Upper lobe of right lung (tissue), 1 donor: ENCODE data around the gene TFEC. TPM values are rescaled to one million over a fixed set of nuclear protein-coding genes. Genes with fewer than 3 reads are reported as not detected.

Experiments
- ATAC-seq: fragments of 200-7000 bp; cut with Tn5 transposase; one replicate; pipeline ENCODE4 v1.9.1; 2020; ENCODE audit warnings: mild to moderate bottlenecking, moderate library complexity
- DNase-seq: peaks from one replicate; pipeline ENCODE4 v3.0.0-alpha.2; 2020
- H3K27ac ChIP-seq: fragments of 200-600 bp; one replicate; pipeline ENCODE4 v1.8.0; 2022
- H3K27me3 ChIP-seq: fragments of 200-600 bp; one replicate; pipeline ENCODE4 v1.8.0; 2022; ENCODE audit warnings: mild to moderate bottlenecking
- H3K36me3 ChIP-seq: fragments of 200-600 bp; one replicate; pipeline ENCODE4 v1.8.0; 2022
- H3K4me1 ChIP-seq: fragments of 200-600 bp; one replicate; pipeline ENCODE4 v1.8.0; 2022
- H3K4me3 ChIP-seq: fragments of 200-600 bp; one replicate; pipeline ENCODE4 v1.8.0; 2022; ENCODE audit warnings: mild to moderate bottlenecking
- H3K9me3 ChIP-seq: fragments of 200-600 bp; one replicate; pipeline ENCODE4 v1.8.0; 2022
- intact Hi-C: fragments of 100-400 bp; cut with DNase I; formaldehyde crosslinking; loops from one replicate; pipeline ENCODE4 v1.11.0; 2022
- total RNA-seq: library from RNA; stranded (reverse); fragmentation: NEBNext Ultra II Directional; extraction: Animal tissue kit (Norgen Biotek cat#: 25700); gene quantifications from one replicate; pipeline ENCODE4 v1.2.1, GENCODE V29; 2021
- TF ChIP-seq, protein P1 (sequence below): fragments of 200-600 bp; IDR thresholded peaks from one replicate; pipeline ENCODE4 v1.8.0; 2022; ENCODE audit warnings: antibody characterized with exemption
- donor health status: DM: no; HTN: yes; CAD: no; lungs with severe emphysema.

The TFEC gene
- total RNA-seq, 1 donor from 2014 or later, result 29.8 TPM

DNA sequence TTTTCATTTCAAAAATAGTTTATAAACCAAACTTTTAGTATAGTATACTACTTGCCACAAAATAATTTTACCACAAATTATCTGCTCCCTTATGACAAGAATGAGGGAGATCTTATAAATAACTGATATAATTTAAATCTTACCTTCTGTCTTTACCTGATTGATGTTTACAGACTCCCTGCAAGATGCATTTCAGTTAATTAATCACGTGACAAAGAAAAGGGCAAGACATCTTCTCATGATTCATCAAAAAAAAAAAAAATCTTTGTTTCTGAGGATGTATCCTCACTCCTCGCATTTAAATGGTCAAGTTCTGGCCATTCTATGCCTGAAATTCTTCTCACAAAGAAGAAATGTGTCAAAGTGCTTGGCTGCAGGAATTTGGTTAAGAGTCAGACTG lies 2.3 kb upstream of the TFEC start:
- Histone ChIP-seq H3K36me3 (no peaks in the 10 kb centered on the region), H3K4me3 (no peak overlapping the region), H3K4me1 (no peaks in the 10 kb centered on the region), H3K9me3 (no peaks in the 10 kb centered on the region), H3K27me3 (no peaks in the 10 kb centered on the region), H3K27ac (no peak overlapping the region)
- no peak for ATAC-seq
- TF ChIP-seq, protein P1, sequence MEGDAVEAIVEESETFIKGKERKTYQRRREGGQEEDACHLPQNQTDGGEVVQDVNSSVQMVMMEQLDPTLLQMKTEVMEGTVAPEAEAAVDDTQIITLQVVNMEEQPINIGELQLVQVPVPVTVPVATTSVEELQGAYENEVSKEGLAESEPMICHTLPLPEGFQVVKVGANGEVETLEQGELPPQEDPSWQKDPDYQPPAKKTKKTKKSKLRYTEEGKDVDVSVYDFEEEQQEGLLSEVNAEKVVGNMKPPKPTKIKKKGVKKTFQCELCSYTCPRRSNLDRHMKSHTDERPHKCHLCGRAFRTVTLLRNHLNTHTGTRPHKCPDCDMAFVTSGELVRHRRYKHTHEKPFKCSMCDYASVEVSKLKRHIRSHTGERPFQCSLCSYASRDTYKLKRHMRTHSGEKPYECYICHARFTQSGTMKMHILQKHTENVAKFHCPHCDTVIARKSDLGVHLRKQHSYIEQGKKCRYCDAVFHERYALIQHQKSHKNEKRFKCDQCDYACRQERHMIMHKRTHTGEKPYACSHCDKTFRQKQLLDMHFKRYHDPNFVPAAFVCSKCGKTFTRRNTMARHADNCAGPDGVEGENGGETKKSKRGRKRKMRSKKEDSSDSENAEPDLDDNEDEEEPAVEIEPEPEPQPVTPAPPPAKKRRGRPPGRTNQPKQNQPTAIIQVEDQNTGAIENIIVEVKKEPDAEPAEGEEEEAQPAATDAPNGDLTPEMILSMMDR, result no peak
- intact Hi-C loops, result no loop called here
- no peak for DNase-seq

DNA sequence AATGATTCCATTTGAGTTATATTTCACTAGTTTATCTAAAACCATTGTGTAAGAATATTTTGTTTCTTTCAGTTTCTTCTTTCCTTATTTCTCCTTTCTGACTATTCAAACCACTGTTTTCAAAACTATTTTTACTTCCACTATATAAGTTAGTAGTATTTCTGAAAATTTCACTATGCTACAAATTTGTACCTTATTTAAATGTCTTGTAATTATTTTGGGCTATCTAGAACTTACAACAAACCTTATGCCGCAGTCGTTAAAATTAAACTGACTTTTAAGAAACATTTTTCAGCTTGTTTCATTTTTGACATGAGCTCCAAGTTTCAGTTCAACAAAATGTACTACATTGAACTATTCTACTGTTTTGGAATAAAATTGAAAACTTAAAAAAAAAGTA lies 1.8 kb downstream of the TFEC start:
- TF ChIP-seq, protein P1, result no peak
- peak overlapping the region; percentile 49 for H3K27ac ChIP-seq
- no peaks in the 10 kb centered on the region for H3K9me3 ChIP-seq
- intact Hi-C loops, result no loop called here
- ATAC-seq (no peak), DNase-seq (no peak)
- no peaks in the 10 kb centered on the region for H3K27me3 ChIP-seq
- H3K4me3 ChIP-seq, result peak overlapping the region; percentile 26
- no peaks in the 10 kb centered on the region for H3K36me3 ChIP-seq
- no peaks in the 10 kb centered on the region for H3K4me1 ChIP-seq

DNA sequence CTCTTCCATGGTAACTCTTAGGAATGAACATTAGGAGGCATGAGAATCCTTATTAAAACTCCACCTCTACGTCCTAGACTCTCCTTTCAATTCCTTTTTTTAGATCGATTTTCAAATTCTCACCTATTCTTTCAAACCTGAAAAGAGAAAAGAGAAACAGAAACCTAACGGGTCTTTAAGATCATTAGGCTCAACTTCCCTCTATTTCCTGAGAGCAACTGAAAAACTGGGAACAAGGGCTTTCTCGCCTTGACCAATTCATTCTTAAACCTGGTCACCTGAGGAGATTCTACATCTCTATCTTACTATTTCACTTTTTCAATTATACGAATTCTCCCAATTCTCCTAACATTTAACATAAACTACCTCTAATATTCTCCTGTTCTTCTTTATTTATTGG lies 2.8 kb downstream of the TFEC start:
- DNase-seq (no peak), ATAC-seq (no peak)
- intact Hi-C loops, result no loop called here
- H3K36me3 ChIP-seq, result no peaks in the 10 kb centered on the region
- peak overlapping the region; percentile 49 for H3K27ac ChIP-seq
- H3K4me1 ChIP-seq, result no peaks in the 10 kb centered on the region
- TF ChIP-seq, protein P1, result no peak
- no peaks in the 10 kb centered on the region for H3K27me3 ChIP-seq
- no peaks in the 10 kb centered on the region for H3K9me3 ChIP-seq
- peak overlapping the region; percentile 26 for H3K4me3 ChIP-seq

DNA sequence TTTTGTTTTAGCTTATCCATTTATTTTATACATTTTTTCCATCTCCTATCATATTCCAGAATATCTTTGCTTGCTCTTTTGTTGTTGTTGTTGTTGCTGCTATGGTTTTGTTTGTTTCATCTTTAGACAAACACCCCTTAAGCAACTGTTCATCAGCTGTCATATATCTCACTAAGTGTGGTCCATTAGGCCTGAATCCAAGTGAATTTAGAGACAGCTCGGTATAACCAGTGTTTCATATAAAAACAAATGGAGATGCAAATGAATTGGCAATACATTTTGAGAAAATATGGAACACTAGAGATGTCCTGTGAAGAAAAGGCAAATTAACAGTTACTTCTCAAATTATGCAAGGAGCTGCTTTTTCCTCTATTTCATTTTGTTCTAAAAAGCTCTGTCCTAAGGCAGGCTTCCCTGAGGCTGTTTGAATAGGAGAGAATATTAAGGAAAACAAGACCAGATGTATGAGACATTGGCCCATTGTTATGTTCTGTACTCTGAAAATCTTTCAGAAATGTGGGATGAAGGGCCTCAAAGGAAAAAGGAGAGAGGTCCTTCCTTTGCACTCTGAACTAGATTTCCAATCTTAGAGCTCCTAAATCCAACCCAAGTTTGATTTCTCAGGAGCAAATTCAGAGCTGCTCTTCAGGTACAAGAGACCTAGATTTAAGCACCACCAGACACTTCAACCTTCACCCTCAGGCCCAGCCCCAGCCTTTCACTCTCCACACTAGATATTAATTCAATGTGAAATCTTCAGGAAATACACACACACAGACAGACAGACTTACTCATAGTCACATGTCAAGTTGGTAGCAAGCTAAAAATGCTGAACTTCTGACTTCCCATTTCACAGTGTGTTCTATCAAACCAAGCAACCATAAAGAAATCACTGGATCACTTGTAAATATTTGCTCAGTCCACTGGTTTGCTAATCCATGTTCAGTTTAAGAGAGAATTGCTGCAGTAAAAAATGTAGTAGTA lies 5.4 kb downstream of the TFEC start:
- Histone ChIP-seq H3K4me1 (no peaks in the 10 kb centered on the region), H3K4me3 (no peak overlapping the region), H3K9me3 (no peaks in the 10 kb centered on the region), H3K36me3 (no peaks in the 10 kb centered on the region), H3K27me3 (no peaks in the 10 kb centered on the region), H3K27ac (no peak overlapping the region)
- no peak for DNase-seq
- TF ChIP-seq, protein P1, result no peak
- peak; percentile 84 for ATAC-seq
- intact Hi-C loops, result no loop called here

DNA sequence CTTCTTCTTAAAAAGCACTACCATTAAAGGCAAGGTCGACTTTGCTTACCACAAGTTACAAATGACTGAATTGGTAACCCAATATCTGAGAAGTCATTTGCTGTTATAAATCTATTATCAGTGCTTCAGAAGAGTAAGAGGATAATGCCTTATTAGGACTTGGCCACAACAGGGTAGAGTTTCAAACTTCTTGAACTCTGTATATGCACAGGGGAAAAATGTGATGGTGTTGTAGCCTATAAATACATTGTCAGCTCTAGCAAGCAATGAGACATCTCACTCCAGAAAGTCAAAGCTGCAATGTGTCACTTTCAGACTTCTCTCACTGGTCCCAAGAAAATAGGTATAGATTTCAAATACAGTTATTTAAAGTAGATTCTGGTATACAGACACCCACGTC lies 9.3 kb downstream of the TFEC start:
- TF ChIP-seq, protein P1, result no peak
- ATAC-seq (no peak), DNase-seq (no peak)
- no peak overlapping the region for H3K27ac ChIP-seq
- H3K4me1 ChIP-seq, result no peaks in the 10 kb centered on the region
- no peaks in the 10 kb centered on the region for H3K9me3 ChIP-seq
- intact Hi-C loops, result no loop called here
- H3K4me3 ChIP-seq, result no peak overlapping the region
- H3K36me3 ChIP-seq, result no peaks in the 10 kb centered on the region
- no peaks in the 10 kb centered on the region for H3K27me3 ChIP-seq
